HCT116 (cell line): Measurements from ENCODE around the gene TMC3. TPM values are rescaled to one million over a fixed set of nuclear protein-coding genes. Genes with fewer than 3 reads are reported as not detected.

Experiments
- ATAC-seq: fragments of 200-7000 bp; cut with Tn5 transposase; 2 replicates; pipeline ENCODE4 v1.9.1; 2020; ENCODE audit warnings: mild to moderate bottlenecking, moderate library complexity
- BruUV-seq: library from RNA; stranded (reverse); fragments of 400-500 nt; replicated peaks from 2 replicates; lab custom pipeline; 2021; lab: Mats Ljungman, UMichigan
- CTCF ChIA-PET: fragments of 300-600 bp; sonication (Branson Sonifier 250); formaldehyde crosslinking; loops from one replicate; lab custom pipeline; 2021; ENCODE audit warnings: antibody characterized with exemption; lab: Charles Lee
- POLR2A ChIA-PET: fragments of 300-600, 350-600 bp; sonication (Branson Sonifier 250); formaldehyde crosslinking; loops from one replicate; lab custom pipeline; 2021; ENCODE audit warnings: antibody characterized with exemption; lab: Charles Lee
- RAD21 ChIA-PET, 2 experiments: fragments of 300-600 bp; sonication (Branson Sonifier 250); formaldehyde crosslinking; loops; one replicate each; lab custom pipeline; 2023; ENCODE audit warnings: low total read pairs in 2 of 2; ENCODE audit not compliant: uncharacterized antibody in 2 of 2, unreplicated experiment in 2 of 2, low non-redundant PET in 1 of 2; lab: Charles Lee
- DNase-seq: peaks from one replicate; pipeline ENCODE4 v3.0.0-alpha.2; 2010; ENCODE audit warnings: low read depth, low spot score
- H2AFZ ChIP-seq: fragments of 200-600 bp; shearing (Covaris generic), sonication (generic); 2 replicates; pipeline ENCODE4 v1.6.1; 2017; ENCODE audit warnings: low read depth, mixed run types, mixed read lengths, antibody characterized with exemption, low read length; ENCODE audit not compliant: poor library complexity, severe bottlenecking
- H3K27ac ChIP-seq: 2 replicates; pipeline ENCODE4 v1.5.1; 2012; ENCODE audit warnings: low read depth, low read length
- H3K27me3 ChIP-seq: fragments of 200-600 bp; sonication (generic); 2 replicates; pipeline ENCODE4 v1.6.1; 2016; ENCODE audit warnings: mixed run types, low read length, mixed read lengths; ENCODE audit not compliant: insufficient read depth
- H3K36me3 ChIP-seq, 2 experiments: fragments of 200-500 bp in 1 of 2; fragments of 200-600 bp in 1 of 2; sonication (Bioruptor generic) in 1 of 2; sonication (generic) in 1 of 2; 2 replicates each; pipeline versions ENCODE4 v1.5.1 to v1.6.1; 2014 to 2016; ENCODE audit warnings: low read length in 2 of 2, inconsistent platforms in 1 of 2, mixed read lengths in 1 of 2, mixed run types in 1 of 2; ENCODE audit not compliant: insufficient read depth in 2 of 2, control insufficient read depth in 1 of 2
- H3K4me1 ChIP-seq, 2 experiments: fragments of 200-600 bp in 1 of 2; sonication (generic) in 1 of 2; 2 replicates each; pipeline versions ENCODE4 v1.5.1 to v1.6.1; 2012 to 2017; ENCODE audit warnings: low read length in 2 of 2, inconsistent platforms in 1 of 2, mild to moderate bottlenecking in 1 of 2, mixed read lengths in 1 of 2, mixed run types in 1 of 2, moderate library complexity in 1 of 2; ENCODE audit not compliant: insufficient read depth in 2 of 2, control insufficient read depth in 1 of 2
- H3K4me2 ChIP-seq: fragments of 200-600 bp; sonication (generic); 2 replicates; pipeline ENCODE4 v1.6.1; 2017; ENCODE audit warnings: mixed run types, low read length, mixed read lengths
- H3K4me3 ChIP-seq, 2 experiments: fragments of 200-600 bp in 1 of 2; sonication (generic) in 1 of 2; replicated peaks in 1 of 2; 2 replicates each; pipeline ENCODE4 v1.5.1; 2011 to 2016; ENCODE audit warnings: low read length in 2 of 2, control low read depth in 1 of 2, low read depth in 1 of 2, mild to moderate bottlenecking in 1 of 2, mixed read lengths in 1 of 2, mixed run types in 1 of 2
- H3K79me2 ChIP-seq: fragments of 200-600 bp; sonication (generic); 2 replicates; pipeline ENCODE4 v1.6.1; 2017; ENCODE audit warnings: mild to moderate bottlenecking, mixed run types, low read length, moderate library complexity, mixed read lengths; ENCODE audit not compliant: insufficient read depth
- H3K9ac ChIP-seq: fragments of 200-600 bp; sonication (generic); 2 replicates; pipeline ENCODE4 v1.6.1; 2016; ENCODE audit warnings: low read length, mixed read lengths
- H3K9me2 ChIP-seq: fragments of 200-600 bp; sonication (generic), shearing (Covaris generic); 2 replicates; pipeline ENCODE4 v1.6.1; 2017; ENCODE audit warnings: mixed run types, mild to moderate bottlenecking, moderate library complexity; ENCODE audit not compliant: insufficient read depth
- H3K9me3 ChIP-seq, 2 experiments: fragments of 200-500 bp in 1 of 2; fragments of 200-600 bp in 1 of 2; sonication (Bioruptor generic) in 1 of 2; sonication (generic) in 1 of 2; 2 replicates each; pipeline ENCODE4 v1.6.1; 2014 to 2017; ENCODE audit warnings: low read length in 2 of 2, mixed read lengths in 2 of 2, inconsistent platforms in 1 of 2, low read depth in 1 of 2, mild to moderate bottlenecking in 1 of 2, mixed run types in 1 of 2, moderate library complexity in 1 of 2; ENCODE audit not compliant: control insufficient read depth in 1 of 2, insufficient read depth in 1 of 2
- H4K20me1 ChIP-seq: fragments of 200-600 bp; sonication (generic), shearing (Covaris generic); 2 replicates; pipeline ENCODE4 v1.6.1; 2017; ENCODE audit warnings: mixed run types, mild to moderate bottlenecking, moderate library complexity; ENCODE audit not compliant: insufficient read depth
- ATF3 ChIP-seq: IDR thresholded peaks from 2 replicates; pipeline ENCODE4 v1.6.1; 2012
- EZH2 ChIP-seq: fragments of 200-600 bp; sonication (generic); IDR thresholded peaks from 2 replicates; pipeline ENCODE4 v1.6.1; 2017; ENCODE audit warnings: antibody characterized with exemption, mixed run types
- FOSL1 ChIP-seq: IDR thresholded peaks from 2 replicates; pipeline ENCODE4 v1.6.1; 2012; ENCODE audit warnings: low read depth
- JUND ChIP-seq: IDR thresholded peaks from 2 replicates; pipeline ENCODE4 v1.6.1; 2012
- POLR2A ChIP-seq: IDR thresholded peaks from 2 replicates; pipeline ENCODE4 v1.7.0; 2011; ENCODE audit warnings: borderline replicate concordance; ENCODE audit not compliant: insufficient read depth, insufficient read length; ENCODE audit errors: extremely low read depth
- REST ChIP-seq: IDR thresholded peaks from 2 replicates; pipeline ENCODE4 v1.6.1; 2012; ENCODE audit warnings: low read depth
- SIN3A ChIP-seq: IDR thresholded peaks from 2 replicates; pipeline ENCODE4 v1.6.1; 2012; ENCODE audit warnings: low read depth
- SRF ChIP-seq: IDR thresholded peaks from 2 replicates; pipeline ENCODE4 v1.6.1; 2012; ENCODE audit warnings: low read depth
- ZNF274 ChIP-seq: fragments of 200-500 bp; sonication (Bioruptor generic); IDR thresholded peaks from 2 replicates; pipeline ENCODE4 v1.6.1; 2014; ENCODE audit warnings: mild to moderate bottlenecking, low read depth, low read length, inconsistent platforms
- intact Hi-C: fragments of 100-400 bp; cut with micrococcal nuclease; formaldehyde crosslinking; loops from 2 replicates; pipeline ENCODE4 v1.10.0; 2022
- total RNA-seq: library from RNA; stranded (reverse); gene quantifications from one replicate; pipeline ENCODE4 v1.2.1, GENCODE V29; 2021; ENCODE audit not compliant: unreplicated experiment

TMC3 gene
- total RNA-seq, 1 experiment from 2014 or later: not detected

GRCh38 chr15:81338170-81339007 is 35.6 kb downstream of the TMC3 start (continued):
- TF ChIP-seq REST: no peak
- no peak for TF ChIP-seq SRF
- no peak for TF ChIP-seq EZH2
- peak; percentile 35; the same call in 1 of the 2 replicates for TF ChIP-seq JUND
- no peak for TF ChIP-seq SIN3A
- TF ChIP-seq POLR2A: no peak

- H2AFZ ChIP-seq: no peak overlapping the region
- ChIA-PET POLR2A (interaction anchor here (1.6 kb wide), 1 partner anchor 14 kb away, joined by 5 read pairs; the partner anchor contains the start of gene STARD5), CTCF (interaction anchor here (0.9 kb wide), 1 partner anchor 72 kb away, joined by 4 read pairs; no protein-coding TSS in a partner anchor), RAD21 (no interaction called here)
- ATAC-seq (no peak), DNase-seq (no peak)
- no peaks in the 10 kb centered on the region for H3K36me3 ChIP-seq
- H3K27me3 ChIP-seq: no peaks in the 10 kb centered on the region
- H3K9me2 ChIP-seq: no peaks in the 10 kb centered on the region
- intact Hi-C loops: no loop called here
- TF ChIP-seq REST (no peak), POLR2A (no peak), ZNF274 (no peak), ATF3 (no peak), SRF (no peak), FOSL1 (no peak)
- BruUV-seq: no TSS peak
- no peaks in the 10 kb centered on the region for H4K20me1 ChIP-seq
- H3K4me2 ChIP-seq: peak overlapping the region; percentile 49; the same call in 1 of the 2 replicates
- H3K4me1 ChIP-seq: peaks cover 15 to 16% of the 10 kb centered on the region in 2 experiments
- H3K9me3 ChIP-seq: no peaks in the 10 kb centered on the region
- H3K79me2 ChIP-seq: no peaks in the 10 kb centered on the region
- no peak overlapping the region for H3K4me3 ChIP-seq
- H3K27ac ChIP-seq: no peak overlapping the region
- H3K9ac ChIP-seq: no peak overlapping the region
Measured at GRCh38 chr15:81337713-81338157, 36.3 kb downstream of the TMC3 start.
